GM12874 (cell line): ENCODE data around the gene PAX9.

Experiments used
- CTCF ChIP-seq: IDR thresholded peaks from 2 replicates; pipeline ENCODE4 v1.5.1; 2011; ENCODE audit warnings: low read depth, mild to moderate bottlenecking, control low read depth, low read length, moderate library complexity; ENCODE audit not compliant: insufficient read depth

Gene PAX9

GRCh38 chr14:36662258-36662542, 540 bp downstream of the PAX9 start:
- no peak for TF ChIP-seq CTCF

- no peak for TF ChIP-seq CTCF
Measured at GRCh38 chr14:36662543-36663403, 1.1 kb downstream of the PAX9 start.

GRCh38 chr14:36663404-36664321, 2.0 kb downstream of the PAX9 start:
- TF ChIP-seq CTCF: no peak

GRCh38 chr14:36664322-36665193, 2.9 kb downstream of the PAX9 start:
- no peak for TF ChIP-seq CTCF

- TF ChIP-seq CTCF: no peak
Measured at GRCh38 chr14:36665887-36666415, 4.3 kb downstream of the PAX9 start.

- TF ChIP-seq CTCF: no peak
Measured at GRCh38 chr14:36666416-36667206, 5.0 kb downstream of the PAX9 start.
